WI38 (cell line): ENCODE results near the gene GAB1.

Experiments
- H3K4me3 ChIP-seq: 2 replicates; pipeline ENCODE4 v1.5.1; 2011; ENCODE audit warnings: low read depth, mild to moderate bottlenecking, control low read depth, low read length
- CTCF ChIP-seq: IDR thresholded peaks from 2 replicates; pipeline ENCODE4 v1.5.1; 2012; ENCODE audit warnings: low read depth, mild to moderate bottlenecking, control low read depth, low read length

GAB1 gene

GRCh38 chr4:143397335-143397734, 60.7 kb downstream of the GAB1 start:
- H3K4me3 ChIP-seq: no peak overlapping the region
- no peak for TF ChIP-seq CTCF

GRCh38 chr4:143397887-143398286, 61.2 kb downstream of the GAB1 start:
- no peak for TF ChIP-seq CTCF
- H3K4me3 ChIP-seq: no peak overlapping the region

- H3K4me3 ChIP-seq: no peak overlapping the region
- peak; percentile 44 for TF ChIP-seq CTCF
Measured at GRCh38 chr4:143399113-143399949, 62.7 kb downstream of the GAB1 start.

GRCh38 chr4:143400082-143400481, 63.4 kb downstream of the GAB1 start:
- no peak overlapping the region for H3K4me3 ChIP-seq
- no peak for TF ChIP-seq CTCF

- TF ChIP-seq CTCF: no peak
- H3K4me3 ChIP-seq: no peak overlapping the region
Measured at GRCh38 chr4:143402776-143403552, 66.3 kb downstream of the GAB1 start.

GRCh38 chr4:143403553-143403820, 66.8 kb downstream of the GAB1 start:
- no peak for TF ChIP-seq CTCF
- no peak overlapping the region for H3K4me3 ChIP-seq

- TF ChIP-seq CTCF: no peak
- no peak overlapping the region for H3K4me3 ChIP-seq
Measured at GRCh38 chr4:143404555-143404954, 67.9 kb downstream of the GAB1 start.
